Esophagus (tissue), 2 donors: ENCODE results near the gene ROPN1L. TPM values are rescaled to one million over a fixed set of nuclear protein-coding genes. Genes with fewer than 3 reads are reported as not detected.

Experiments used
- H3K27ac ChIP-seq, 2 donors: one replicate each; pipeline ENCODE4 v1.5.1; 2013; ENCODE audit warnings: low read depth in 2 of 2, mild to moderate bottlenecking in 2 of 2, inconsistent platforms in 1 of 2, low read length in 1 of 2, moderate library complexity in 1 of 2
- H3K27me3 ChIP-seq, 2 donors: one replicate each; pipeline ENCODE4 v1.6.1; 2013; ENCODE audit warnings: low read length in 2 of 2, control low read depth in 1 of 2, mild to moderate bottlenecking in 1 of 2; ENCODE audit not compliant: insufficient read depth in 2 of 2, control insufficient read depth in 1 of 2
- H3K36me3 ChIP-seq, 2 donors: one replicate each; pipeline ENCODE4 v1.6.1; 2013; ENCODE audit warnings: low read length in 1 of 2; ENCODE audit not compliant: control insufficient read depth in 2 of 2, insufficient read depth in 2 of 2
- H3K4me1 ChIP-seq, 2 donors: one replicate each; pipeline ENCODE4 v1.6.1; 2013; ENCODE audit warnings: low read length in 1 of 2; ENCODE audit not compliant: control insufficient read depth in 2 of 2, insufficient read depth in 2 of 2
- H3K4me3 ChIP-seq, 2 donors: one replicate each; pipeline ENCODE4 v1.5.1; 2013; ENCODE audit warnings: low read length in 2 of 2, mild to moderate bottlenecking in 2 of 2, low read depth in 1 of 2, moderate library complexity in 1 of 2
- H3K9me3 ChIP-seq, 2 donors: one replicate each; pipeline ENCODE4 v1.6.1; 2013; ENCODE audit warnings: mild to moderate bottlenecking in 2 of 2, low read depth in 1 of 2, low read length in 1 of 2, moderate library complexity in 1 of 2; ENCODE audit not compliant: control insufficient read depth in 2 of 2, insufficient read depth in 1 of 2
- WGBS, 2 donors: extraction: QIAGEN DNeasy Blood & Tissue Kit; methylation state at CpG; one replicate each; pipeline ENCODE4 v1.1.7; 2013; 5-methylcytosine and 5-hydroxymethylcytosine counted together
- polyA plus RNA-seq, 2 donors: library from polyadenylated mRNA; stranded (reverse); fragments of 200-250 nt; gene quantifications; one replicate each; pipeline ENCODE4 v1.2.3, GENCODE V29; 2013
- donor health status: healthy with polysubstance abuse.
- donor health status: Bipolar disorder and iron deficiency.

The ROPN1L gene
- polyA plus RNA-seq, 2 donors: 0.11 to 0.16 TPM

- H3K27me3 ChIP-seq: no peaks in the 10 kb centered on the region
- 86 to 87% methylated on average over 12 of the region's 12 CpGs for WGBS, 2 donors
- H3K36me3 ChIP-seq: no peaks in the 10 kb centered on the region
- H3K27ac ChIP-seq: no peak overlapping the region
- H3K4me3 ChIP-seq: no peak overlapping the region
- H3K9me3 ChIP-seq: no peaks in the 10 kb centered on the region
- no peaks in the 10 kb centered on the region for H3K4me1 ChIP-seq
Observed at GRCh38 chr5:10482791-10483530, 41.3 kb downstream of the ROPN1L start.

GRCh38 chr5:10484774-10485141, 43.1 kb downstream of the ROPN1L start:
- Histone ChIP-seq H3K27me3 (no peaks in the 10 kb centered on the region), H3K4me3 (no peak overlapping the region), H3K9me3 (no peaks in the 10 kb centered on the region), H3K36me3 (no peaks in the 10 kb centered on the region), H3K27ac (no peak overlapping the region), H3K4me1 (no peaks in the 10 kb centered on the region)
- 77 to 89% methylated on average over 5 of the region's 5 CpGs for WGBS, 2 donors

GRCh38 chr5:10485142-10485795, 43.6 kb downstream of the ROPN1L start:
- Histone ChIP-seq H3K27ac (no peak overlapping the region), H3K9me3 (no peaks in the 10 kb centered on the region), H3K36me3 (no peaks in the 10 kb centered on the region), H3K4me3 (no peak overlapping the region), H3K27me3 (no peaks in the 10 kb centered on the region), H3K4me1 (no peaks in the 10 kb centered on the region)
- 56 to 63% methylated on average over 14 of the region's 14 CpGs for WGBS, 2 donors

GRCh38 chr5:10485897-10486296, 44.2 kb downstream of the ROPN1L start:
- Histone ChIP-seq H3K4me1 (no peaks in the 10 kb centered on the region), H3K9me3 (no peaks in the 10 kb centered on the region), H3K27ac (no peak overlapping the region), H3K36me3 (no peaks in the 10 kb centered on the region), H3K4me3 (no peak overlapping the region), H3K27me3 (no peaks in the 10 kb centered on the region)
- WGBS, 2 donors: 83 to 87% methylated on average over 10 of the region's 10 CpGs

GRCh38 chr5:10486511-10487344, 45.0 kb downstream of the ROPN1L start:
- H3K36me3 ChIP-seq: no peaks in the 10 kb centered on the region
- no peak overlapping the region for H3K4me3 ChIP-seq
- no peaks in the 10 kb centered on the region for H3K9me3 ChIP-seq
- 92 to 93% methylated on average over 29 of the region's 29 CpGs for WGBS, 2 donors
- H3K27ac ChIP-seq: no peak overlapping the region
- H3K27me3 ChIP-seq: no peaks in the 10 kb centered on the region
- no peaks in the 10 kb centered on the region for H3K4me1 ChIP-seq

- no peak overlapping the region for H3K4me3 ChIP-seq
- no peaks in the 10 kb centered on the region for H3K36me3 ChIP-seq
- H3K27me3 ChIP-seq: no peaks in the 10 kb centered on the region
- no peak overlapping the region for H3K27ac ChIP-seq
- WGBS, 2 donors: 60 to 77% methylated on average over 6 of the region's 6 CpGs
- no peaks in the 10 kb centered on the region for H3K9me3 ChIP-seq
- H3K4me1 ChIP-seq: no peaks in the 10 kb centered on the region
Observed at GRCh38 chr5:10488144-10488543, 46.5 kb downstream of the ROPN1L start.

- H3K36me3 ChIP-seq: no peaks in the 10 kb centered on the region
- no peak overlapping the region for H3K4me3 ChIP-seq
- H3K4me1 ChIP-seq: no peaks in the 10 kb centered on the region
- WGBS, 2 donors: 36 to 42% methylated on average over 8 of the region's 8 CpGs
- no peak overlapping the region for H3K27ac ChIP-seq
- H3K27me3 ChIP-seq: no peaks in the 10 kb centered on the region
- H3K9me3 ChIP-seq: no peaks in the 10 kb centered on the region
Observed at GRCh38 chr5:10489810-10490426, 48.2 kb downstream of the ROPN1L start.

- H3K27ac ChIP-seq: no peak overlapping the region
- WGBS, 2 donors: 76 to 82% methylated on average over 14 of the region's 14 CpGs
- no peaks in the 10 kb centered on the region for H3K36me3 ChIP-seq
- H3K9me3 ChIP-seq: no peaks in the 10 kb centered on the region
- no peaks in the 10 kb centered on the region for H3K4me1 ChIP-seq
- no peak overlapping the region for H3K4me3 ChIP-seq
- no peaks in the 10 kb centered on the region for H3K27me3 ChIP-seq
Observed at GRCh38 chr5:10490927-10491672, 49.4 kb downstream of the ROPN1L start.

- no peak overlapping the region for H3K4me3 ChIP-seq
- H3K36me3 ChIP-seq: no peaks in the 10 kb centered on the region
- H3K27me3 ChIP-seq: no peaks in the 10 kb centered on the region
- H3K27ac ChIP-seq: no peak overlapping the region
- no peaks in the 10 kb centered on the region for H3K9me3 ChIP-seq
- H3K4me1 ChIP-seq: no peaks in the 10 kb centered on the region
- WGBS, 2 donors: 84 to 95% methylated on average over 9 of the region's 9 CpGs
Observed at GRCh38 chr5:10491673-10492026, 50.0 kb downstream of the ROPN1L start.
